HG03571 (cell line): ENCODE measurements around the gene PCDHB14.
"Not testable (repeated sequence)": the region's sequence is repeated elsewhere in the genome, so short reads cannot be mapped to it uniquely, and the experiment has no call there.

Experiments
- ATAC-seq: cut with Tn5 transposase; IDR thresholded peaks from one replicate; pipeline ENCODE4 v1.9.1; 2021; ENCODE audit not compliant: unreplicated experiment

PCDHB14 gene

GRCh38 chr5:141208478-141208877 is 14.7 kb upstream of the PCDHB14 start, which contains the start of gene PCDHB12:
TSS of gene PCDHB12 (plus strand) at chr5:141208719. CDS start at chr5:141208908, 189 bp downstream.
- ATAC-seq = no peak

DNA sequence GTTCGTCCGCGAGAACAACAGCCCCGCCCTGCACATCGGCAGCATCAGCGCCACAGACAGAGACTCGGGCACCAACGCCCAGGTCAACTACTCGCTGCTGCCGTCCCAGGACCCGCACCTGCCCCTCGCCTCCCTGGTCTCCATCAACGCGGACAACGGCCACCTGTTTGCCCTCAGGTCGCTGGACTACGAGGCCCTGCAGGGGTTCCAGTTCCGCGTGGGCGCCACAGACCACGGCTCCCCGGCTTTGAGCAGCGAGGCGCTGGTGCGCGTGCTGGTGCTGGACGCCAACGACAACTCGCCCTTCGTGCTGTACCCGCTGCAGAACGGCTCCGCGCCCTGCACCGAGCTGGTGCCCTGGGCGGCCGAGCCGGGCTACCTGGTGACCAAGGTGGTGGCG is 12.9 kb upstream of the PCDHB14 start:
- ATAC-seq = not testable (repeated sequence)

DNA sequence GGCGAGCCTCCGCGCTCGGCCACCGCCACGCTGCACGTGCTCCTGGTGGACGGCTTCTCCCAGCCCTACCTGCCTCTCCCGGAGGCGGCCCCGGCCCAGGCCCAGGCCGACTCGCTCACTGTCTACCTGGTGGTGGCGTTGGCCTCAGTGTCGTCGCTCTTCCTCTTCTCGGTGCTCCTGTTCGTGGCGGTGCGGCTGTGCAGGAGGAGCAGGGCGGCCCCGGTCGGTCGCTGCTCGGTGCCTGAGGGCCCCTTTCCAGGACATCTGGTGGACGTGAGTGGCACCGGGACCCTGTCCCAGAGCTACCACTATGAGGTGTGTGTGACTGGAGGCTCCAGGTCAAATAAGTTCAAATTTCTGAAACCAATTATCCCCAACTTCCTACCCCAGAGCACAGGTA is 12.3 kb upstream of the PCDHB14 start:
- ATAC-seq = not testable (repeated sequence)

DNA sequence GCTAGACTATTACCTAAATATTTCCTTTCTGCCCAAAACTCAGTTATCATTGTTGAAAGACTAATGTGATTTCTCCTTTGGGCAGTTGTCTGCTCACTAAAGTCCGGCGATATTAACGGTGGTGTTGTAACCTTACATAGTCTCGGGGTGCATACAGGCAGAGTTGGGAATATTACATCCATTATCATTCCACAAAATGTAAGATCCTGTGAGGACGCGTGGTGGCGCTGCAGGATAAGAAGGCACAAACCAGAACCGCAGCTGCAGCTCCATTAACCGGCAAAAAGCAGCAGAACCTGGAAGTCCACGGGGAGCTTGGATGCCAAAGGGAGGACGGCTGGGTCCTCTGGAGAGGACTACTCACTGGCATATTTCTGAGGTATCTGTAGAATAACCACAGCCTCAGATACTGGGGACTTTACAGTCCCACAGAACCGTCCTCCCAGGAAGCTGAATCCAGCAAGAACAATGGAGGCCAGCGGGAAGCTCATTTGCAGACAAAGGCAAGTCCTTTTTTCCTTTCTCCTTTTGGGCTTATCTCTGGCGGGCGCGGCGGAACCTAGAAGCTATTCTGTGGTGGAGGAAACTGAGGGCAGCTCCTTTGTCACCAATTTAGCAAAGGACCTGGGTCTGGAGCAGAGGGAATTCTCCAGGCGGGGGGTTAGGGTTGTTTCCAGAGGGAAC is 9.3 kb upstream of the PCDHB14 start, which contains the start of gene PCDHB13:
TSS of gene PCDHB13 (plus strand) at position 264 of the 684 bp plus-strand sequence. CDS start at position 469, 205 bp downstream.
- not testable (repeated sequence) for ATAC-seq

DNA sequence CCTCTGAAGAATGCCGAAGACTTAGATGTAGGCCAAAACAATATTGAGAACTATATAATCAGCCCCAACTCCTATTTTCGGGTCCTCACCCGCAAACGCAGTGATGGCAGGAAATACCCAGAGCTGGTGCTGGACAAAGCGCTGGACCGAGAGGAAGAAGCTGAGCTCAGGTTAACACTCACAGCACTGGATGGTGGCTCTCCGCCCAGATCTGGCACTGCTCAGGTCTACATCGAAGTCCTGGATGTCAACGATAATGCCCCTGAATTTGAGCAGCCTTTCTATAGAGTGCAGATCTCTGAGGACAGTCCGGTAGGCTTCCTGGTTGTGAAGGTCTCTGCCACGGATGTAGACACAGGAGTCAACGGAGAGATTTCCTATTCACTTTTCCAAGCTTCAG is 8.6 kb upstream of the PCDHB14 start:
- not testable (repeated sequence) for ATAC-seq

GRCh38 chr5:141215504-141215903 is 7.6 kb upstream of the PCDHB14 start:
- not testable (repeated sequence) for ATAC-seq

- not testable (repeated sequence) for ATAC-seq
These were observed 7.1 kb upstream of the PCDHB14 start for GRCh38 chr5:141216035-141216434.

- not testable (repeated sequence) for ATAC-seq
These were observed 1.7 kb downstream of the PCDHB14 start for GRCh38 chr5:141224844-141225243.

DNA sequence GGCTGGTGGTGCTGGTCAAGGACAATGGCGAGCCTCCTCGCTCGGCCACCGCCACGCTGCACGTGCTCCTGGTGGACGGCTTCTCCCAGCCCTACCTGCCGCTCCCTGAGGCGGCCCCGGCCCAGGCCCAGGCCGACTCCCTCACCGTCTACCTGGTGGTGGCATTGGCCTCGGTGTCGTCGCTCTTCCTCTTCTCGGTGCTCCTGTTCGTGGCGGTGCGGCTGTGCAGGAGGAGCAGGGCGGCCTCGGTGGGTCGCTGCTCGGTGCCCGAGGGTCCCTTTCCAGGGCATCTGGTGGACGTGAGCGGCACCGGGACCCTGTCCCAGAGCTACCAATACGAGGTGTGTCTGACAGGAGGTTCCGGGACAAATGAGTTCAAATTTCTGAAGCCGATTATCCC is 2.3 kb downstream of the PCDHB14 start:
- not testable (repeated sequence) for ATAC-seq

GRCh38 chr5:141234109-141234667 is 11.0 kb downstream of the PCDHB14 start:
- no peak for ATAC-seq

DNA sequence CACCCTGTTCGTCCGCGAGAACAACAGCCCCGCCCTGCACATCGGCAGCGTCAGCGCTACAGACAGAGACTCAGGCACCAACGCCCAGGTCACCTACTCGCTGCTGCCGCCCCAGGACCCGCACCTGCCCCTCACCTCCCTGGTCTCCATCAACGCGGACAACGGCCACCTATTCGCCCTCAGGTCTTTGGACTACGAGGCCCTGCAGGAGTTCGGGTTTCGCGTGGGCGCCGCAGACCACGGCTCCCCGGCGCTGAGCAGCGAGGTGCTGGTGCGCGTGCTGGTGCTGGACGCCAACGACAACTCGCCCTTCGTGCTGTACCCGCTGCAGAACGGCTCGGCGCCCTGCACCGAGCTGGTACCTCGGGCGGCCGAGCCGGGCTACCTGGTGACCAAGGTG is 12.8 kb downstream of the PCDHB14 start:
- ATAC-seq = not testable (repeated sequence)

GRCh38 chr5:141236516-141237313 is 13.6 kb downstream of the PCDHB14 start:
- no peak for ATAC-seq

DNA sequence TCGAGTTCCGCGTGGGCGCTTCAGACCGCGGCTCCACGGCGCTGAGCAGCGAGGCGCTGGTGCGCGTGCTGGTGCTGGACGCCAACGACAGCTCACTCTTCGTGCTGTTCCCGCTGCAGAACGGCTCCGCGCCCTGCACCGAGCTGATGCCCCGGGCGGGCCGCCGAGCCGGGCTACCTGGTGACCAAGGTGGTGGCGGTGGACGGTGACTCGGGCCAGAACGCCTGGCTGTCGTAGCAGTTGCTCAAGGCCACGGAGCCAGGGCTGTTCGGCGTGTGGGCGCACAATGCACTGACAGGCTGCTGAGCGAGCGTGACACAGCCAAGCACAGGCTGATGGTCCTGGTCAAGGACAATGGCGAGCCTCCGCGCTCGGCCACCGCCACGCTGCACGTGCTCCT is 18.4 kb downstream of the PCDHB14 start:
- ATAC-seq = no peak

- ATAC-seq = no peak
These were observed 22.1 kb downstream of the PCDHB14 start, which contains the start of gene PCDHB15 for GRCh38 chr5:141245250-141245717. TSS of gene PCDHB15 (plus strand) at chr5:141245395. CDS start at chr5:141245579, 184 bp downstream.

- ATAC-seq = not testable (repeated sequence)
These were observed 23.8 kb downstream of the PCDHB14 start for GRCh38 chr5:141246971-141247370.

- not testable (repeated sequence) for ATAC-seq
These were observed 24.3 kb downstream of the PCDHB14 start for GRCh38 chr5:141247434-141247833.

DNA sequence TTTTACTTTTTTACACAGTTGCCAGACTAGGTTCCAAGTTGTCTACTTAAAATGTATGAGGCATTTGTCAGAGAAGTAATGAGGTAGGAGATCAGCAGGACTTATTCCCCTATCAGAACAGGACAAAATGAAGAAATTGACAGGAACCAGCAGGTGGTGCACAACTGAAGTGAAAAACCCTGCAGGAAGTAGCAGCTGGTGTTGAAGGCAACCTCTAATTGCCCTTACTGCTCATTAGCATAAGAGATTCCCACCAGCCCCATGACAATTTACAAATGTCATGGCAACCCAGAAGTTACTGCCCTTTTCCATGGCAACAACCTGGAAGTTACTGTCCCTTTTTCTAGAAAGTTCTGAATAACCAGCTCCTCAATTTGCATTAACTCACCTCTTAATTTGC is 27.4 kb downstream of the PCDHB14 start:
- ATAC-seq = no peak

- no peak for ATAC-seq
These were observed 35.3 kb downstream of the PCDHB14 start for GRCh38 chr5:141258464-141258863.

DNA sequence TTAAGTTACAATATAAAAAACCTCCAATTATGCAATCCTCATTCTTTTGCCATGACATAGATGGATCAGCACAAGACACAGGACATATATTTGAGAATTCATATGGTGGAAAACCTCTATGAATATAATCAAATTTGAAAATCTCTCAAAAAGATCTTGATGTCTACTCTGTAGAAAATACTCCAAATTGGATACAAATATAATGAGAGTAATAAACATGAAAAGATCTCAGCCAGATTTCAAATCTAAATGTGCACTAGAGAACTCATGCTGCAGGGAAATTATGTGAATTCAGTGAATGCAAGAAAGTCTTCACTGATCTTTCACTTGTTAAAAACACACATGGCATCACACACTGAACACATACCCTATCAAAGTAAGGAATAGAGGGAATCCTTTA is 35.8 kb downstream of the PCDHB14 start:
- ATAC-seq = no peak

DNA sequence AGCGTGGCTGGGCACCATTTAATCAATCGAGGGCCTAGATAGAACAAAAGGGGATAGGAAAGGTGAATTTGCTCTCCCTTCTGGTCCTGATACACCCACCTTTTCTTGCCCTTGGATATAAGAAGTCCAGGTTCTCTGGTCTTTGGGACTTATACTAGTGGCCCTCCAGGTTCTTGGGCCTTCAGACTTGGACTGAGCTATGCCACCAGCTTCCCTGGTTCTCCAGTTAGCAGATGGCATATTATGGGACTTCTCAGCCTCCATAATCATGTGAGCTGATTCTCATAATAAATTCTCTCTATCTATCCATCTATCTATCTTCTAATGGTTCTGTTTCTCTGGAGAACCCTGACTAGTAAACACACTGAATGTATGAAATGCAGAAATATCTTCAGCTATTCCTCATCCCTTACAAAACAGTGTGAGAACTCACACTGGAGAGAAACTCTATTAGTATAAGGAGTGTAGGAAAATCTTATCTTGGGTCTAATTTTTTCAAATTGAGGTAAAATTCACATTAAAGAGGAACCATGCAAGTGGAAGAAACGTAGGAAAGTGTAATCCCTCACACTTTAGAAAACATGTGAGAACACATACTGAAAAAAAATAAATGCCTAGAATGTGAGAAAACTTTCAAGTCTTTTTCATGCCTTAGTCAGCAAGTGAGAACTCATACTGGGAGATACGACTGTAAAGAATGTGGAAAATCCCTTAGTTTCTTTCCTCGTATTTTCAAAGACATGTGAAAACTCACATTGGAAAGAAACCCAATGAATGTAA is 37.5 kb downstream of the PCDHB14 start:
- no peak for ATAC-seq

GRCh38 chr5:141261238-141261546 is 38.0 kb downstream of the PCDHB14 start:
- no peak for ATAC-seq
